ENCODE results near the gene IPCEF1.

DNA sequence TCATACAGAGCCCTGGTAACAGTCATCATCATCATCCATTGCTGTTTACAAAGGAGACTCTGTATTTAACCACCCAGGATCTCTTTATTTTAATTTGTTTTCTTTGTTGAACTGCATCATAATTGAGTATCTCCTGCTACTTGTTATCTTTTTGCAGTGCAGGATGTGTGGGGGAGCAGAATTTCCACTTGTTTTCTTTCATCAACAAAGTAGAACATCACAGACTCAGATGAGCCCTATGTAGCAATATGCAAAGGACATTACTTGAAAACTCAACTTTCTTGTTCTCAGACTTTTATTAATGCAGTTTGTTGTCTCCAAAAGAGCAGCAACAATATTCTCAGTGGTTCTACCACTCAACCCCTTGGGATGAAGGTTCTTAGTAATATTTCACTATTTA lies 38.7 kb upstream of the IPCEF1 start:
- TF ChIP-seq POLR2AphosphoS5 (IDR thresholded peaks at IDR 0.05; ENCODE audit: insufficient read depth in 1 of 2, low read depth in 1 of 2) (no peak), POLR2A (IDR thresholded peaks at IDR 0.05) (no peak)
- TF ChIP-seq, protein P1, sequence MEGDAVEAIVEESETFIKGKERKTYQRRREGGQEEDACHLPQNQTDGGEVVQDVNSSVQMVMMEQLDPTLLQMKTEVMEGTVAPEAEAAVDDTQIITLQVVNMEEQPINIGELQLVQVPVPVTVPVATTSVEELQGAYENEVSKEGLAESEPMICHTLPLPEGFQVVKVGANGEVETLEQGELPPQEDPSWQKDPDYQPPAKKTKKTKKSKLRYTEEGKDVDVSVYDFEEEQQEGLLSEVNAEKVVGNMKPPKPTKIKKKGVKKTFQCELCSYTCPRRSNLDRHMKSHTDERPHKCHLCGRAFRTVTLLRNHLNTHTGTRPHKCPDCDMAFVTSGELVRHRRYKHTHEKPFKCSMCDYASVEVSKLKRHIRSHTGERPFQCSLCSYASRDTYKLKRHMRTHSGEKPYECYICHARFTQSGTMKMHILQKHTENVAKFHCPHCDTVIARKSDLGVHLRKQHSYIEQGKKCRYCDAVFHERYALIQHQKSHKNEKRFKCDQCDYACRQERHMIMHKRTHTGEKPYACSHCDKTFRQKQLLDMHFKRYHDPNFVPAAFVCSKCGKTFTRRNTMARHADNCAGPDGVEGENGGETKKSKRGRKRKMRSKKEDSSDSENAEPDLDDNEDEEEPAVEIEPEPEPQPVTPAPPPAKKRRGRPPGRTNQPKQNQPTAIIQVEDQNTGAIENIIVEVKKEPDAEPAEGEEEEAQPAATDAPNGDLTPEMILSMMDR (IDR thresholded peaks at IDR 0.05), result no peak
